ENCODE results near the gene TAOK3. TPM values are rescaled to one million over a fixed set of nuclear protein-coding genes. Genes with fewer than 3 reads are reported as not detected.

TAOK3 gene
- total and polyA plus RNA-seq, 8 donors, result 7.5 to 131 (median 29.0) TPM

GRCh38 chr12:118368821-118369220 lies 3.9 kb downstream of the TAOK3 start:
- 89 to 95% (median 92%) methylated on average over 4 of the region's 4 CpGs for WGBS, 5 donors
- intact Hi-C loops (cut with DNase I; ENCODE audit: low total_unique reads), result no loop called here
- no peak overlapping the region for H3K27ac ChIP-seq

GRCh38 chr12:118361889-118362288 lies 10.8 kb downstream of the TAOK3 start:
- Histone ChIP-seq H3K36me3 (no peaks in the 10 kb centered on the region), H3K9me3 (no peaks in the 10 kb centered on the region), H3K4me1 (peaks cover 9 to 61% (median 16%) of the 10 kb centered on the region in 4 donors), H3K27ac (no peak overlapping the region), H3K4me3 (no peak overlapping the region), H3K27me3 (no peaks in the 10 kb centered on the region)
- intact Hi-C loops (cut with DNase I; ENCODE audit: low total_unique reads), result no loop called here
- DNase-seq, result no peak
- WGBS, 5 donors, result 92 to 97% (median 92%) methylated on average over 4 of the region's 4 CpGs
- TF ChIP-seq CTCF (IDR thresholded peaks at IDR 0.05) (no peak), POLR2AphosphoS5 (IDR thresholded peaks at IDR 0.05) (no peak), POLR2A (IDR thresholded peaks at IDR 0.05) (no peak), EP300 (IDR thresholded peaks at IDR 0.05) (no peak)

More at GRCh38 chr12:118368821-118369220, 3.9 kb downstream of the TAOK3 start:
- no peaks in the 10 kb centered on the region for H3K27me3 ChIP-seq
- no peak for DNase-seq
- TF ChIP-seq CTCF (IDR thresholded peaks at IDR 0.05) (no peak), POLR2A (IDR thresholded peaks at IDR 0.05) (no peak), POLR2AphosphoS5 (IDR thresholded peaks at IDR 0.05) (no peak)
- no peak overlapping the region for H3K4me3 ChIP-seq
- H3K36me3 ChIP-seq, result no peaks in the 10 kb centered on the region
- peaks cover 15 to 59% (median 29%) of the 10 kb centered on the region in 4 donors for H3K4me1 ChIP-seq
- no peaks in the 10 kb centered on the region for H3K9me3 ChIP-seq

- Histone ChIP-seq H3K4me3 (no peak overlapping the region), H3K27me3 (no peaks in the 10 kb centered on the region), H3K27ac (no peak overlapping the region), H3K4me1 (peaks cover 16 to 63% (median 24%) of the 10 kb centered on the region in 4 donors), H3K9me3 (no peaks in the 10 kb centered on the region), H3K36me3 (no peaks in the 10 kb centered on the region)
- no peak for TF ChIP-seq POLR2A (IDR thresholded peaks at IDR 0.05)
- 84 to 93% (median 89%) methylated on average over 5 of the region's 5 CpGs for WGBS, 5 donors
- DNase-seq, result no peak
- intact Hi-C loops (cut with DNase I; ENCODE audit: low total_unique reads), result no loop called here
These were observed 11.7 kb downstream of the TAOK3 start for GRCh38 chr12:118361092-118361404.

GRCh38 chr12:118359541-118359915 lies 13.2 kb downstream of the TAOK3 start:
- Histone ChIP-seq H3K4me1 (peaks cover 21 to 67% (median 26%) of the 10 kb centered on the region in 4 donors), H3K27ac (peak overlapping the region in 4 of 5 donors; percentile 52 to 84 (median 60)), H3K9me3 (no peaks in the 10 kb centered on the region), H3K27me3 (no peaks in the 10 kb centered on the region), H3K4me3 (peak overlapping the region in 3 of 4 donors; percentile 10 to 35 (median 28)), H3K36me3 (peaks cover 0 to 2% (median under 1%) of the 10 kb centered on the region in 4 donors)
- 20 to 45% (median 41%) methylated on average over 4 of the region's 4 CpGs for WGBS, 5 donors
- intact Hi-C loops (cut with DNase I; ENCODE audit: low total_unique reads), result no loop called here
- DNase-seq, result peak in 1 of 2 donors; percentile 46
- TF ChIP-seq EP300 (IDR thresholded peaks at IDR 0.05) (no peak), POLR2AphosphoS5 (IDR thresholded peaks at IDR 0.05) (peak in 1 of 3 donors; percentile 47), CTCF (IDR thresholded peaks at IDR 0.05) (no peak), POLR2A (IDR thresholded peaks at IDR 0.05) (no peak)

All from stomach (tissue), 9 donors.